H1 (cell line): ENCODE data around the gene RNF114. TPM values are rescaled to one million over a fixed set of nuclear protein-coding genes. Genes with fewer than 3 reads are reported as not detected.

Experiments used
- CTCF ChIA-PET: fragments of 300-600 bp; sonication (Branson Sonifier 250); formaldehyde crosslinking; loops from one replicate; lab custom pipeline; 2021; ENCODE audit not compliant: partially characterized antibody; lab: Charles Lee
- POLR2A ChIA-PET: fragments of 300-600 bp; sonication (Branson Sonifier 250); formaldehyde crosslinking; loops from one replicate; lab custom pipeline; 2021; ENCODE audit warnings: inconsistent platforms; ENCODE audit not compliant: partially characterized antibody; lab: Charles Lee
- DNase-seq, 2 experiments: peaks; one replicate each; pipeline versions ENCODE4 v3.0.0 to v3.0.0-alpha.2; 2010 to 2022; ENCODE audit warnings: low spot score in 2 of 2, low read depth in 1 of 2, mixed read lengths in 1 of 2
- FAIRE-seq: peaks from 2 replicates; lab custom pipeline; 2011; peaks lifted over from hg19 to GRCh38; lab: Jason Lieb, UNC
- H2AFZ ChIP-seq: 2 replicates; pipeline ENCODE4 v1.8.1; 2012; ENCODE audit warnings: low read length, inconsistent platforms
- H2AK5ac ChIP-seq: 2 replicates; pipeline ENCODE4 v1.6.1; 2013; ENCODE audit warnings: low read depth, low read length
- H2BK120ac ChIP-seq: replicated peaks from 2 replicates; pipeline ENCODE3; 2013; ENCODE audit warnings: low read depth, low read length, inconsistent platforms
- H2BK12ac ChIP-seq: 2 replicates; pipeline ENCODE4 v1.6.1; 2013; ENCODE audit warnings: low read depth, low read length
- H2BK15ac ChIP-seq: 2 replicates; pipeline ENCODE4 v1.6.1; 2013; ENCODE audit warnings: low read length
- H2BK20ac ChIP-seq: 2 replicates; pipeline ENCODE4 v1.6.1; 2013; ENCODE audit warnings: low read length
- H2BK5ac ChIP-seq: 2 replicates; pipeline ENCODE4 v1.6.1; 2013; ENCODE audit warnings: low read depth, low read length
- H3K14ac ChIP-seq: 2 replicates; pipeline ENCODE4 v1.6.1; 2013; ENCODE audit warnings: inconsistent platforms; ENCODE audit not compliant: insufficient read length
- H3K18ac ChIP-seq: 2 replicates; pipeline ENCODE4 v1.6.1; 2013; ENCODE audit warnings: low read length; ENCODE audit errors: extremely low read depth
- H3K23ac ChIP-seq: 2 replicates; pipeline ENCODE4 v1.6.1; 2013; ENCODE audit warnings: inconsistent platforms; ENCODE audit not compliant: insufficient read length
- H3K23me2 ChIP-seq: 2 replicates; pipeline ENCODE4 v1.6.1; 2013; ENCODE audit warnings: low read depth, low read length
- H3K27ac ChIP-seq: 2 replicates; pipeline ENCODE4 v1.6.1; 2011; ENCODE audit warnings: low read depth, low read length, inconsistent platforms
- H3K27me3 ChIP-seq, 4 experiments: replicated peaks in 1 of 4; 1 replicate in 1 of 4; 2 replicates in 3 of 4; pipeline versions ENCODE4 v1.6.1 to v1.8.1; 2011 to 2013; ENCODE audit warnings: low read length in 3 of 4, mild to moderate bottlenecking in 3 of 4, inconsistent platforms in 2 of 4, mixed read lengths in 2 of 4, moderate library complexity in 1 of 4; ENCODE audit not compliant: control insufficient read depth in 3 of 4, insufficient read depth in 3 of 4; ENCODE audit errors: extremely low read depth in 1 of 4
- H3K36me3 ChIP-seq, 4 experiments: 2 replicates each; pipeline versions ENCODE4 v1.6.1 to v1.8.1; 2011 to 2013; ENCODE audit warnings: mild to moderate bottlenecking in 4 of 4, low read length in 3 of 4, moderate library complexity in 2 of 4, control low read depth in 1 of 4, inconsistent platforms in 1 of 4; ENCODE audit not compliant: insufficient read depth in 4 of 4, control insufficient read depth in 2 of 4
- H3K4ac ChIP-seq: replicated peaks from 2 replicates; pipeline ENCODE3; 2013; ENCODE audit warnings: low read length, low read depth, mixed read lengths, inconsistent platforms; ENCODE audit not compliant: insufficient read length
- H3K4me1 ChIP-seq, 4 experiments: replicated peaks in 1 of 4; 1 replicate in 1 of 4; 2 replicates in 3 of 4; pipeline versions ENCODE4 v1.6.1 to v1.8.1; 2011 to 2013; ENCODE audit warnings: low read length in 3 of 4, inconsistent platforms in 2 of 4, mixed read lengths in 1 of 4; ENCODE audit not compliant: insufficient read depth in 4 of 4, control insufficient read depth in 3 of 4
- H3K4me2 ChIP-seq, 2 experiments: 2 replicates each; pipeline versions ENCODE4 v1.6.1 to v1.8.1; 2011 to 2013; ENCODE audit warnings: low read depth in 2 of 2, low read length in 2 of 2, control low read depth in 1 of 2, inconsistent platforms in 1 of 2, mild to moderate bottlenecking in 1 of 2; ENCODE audit not compliant: insufficient read depth in 1 of 2
- H3K4me3 ChIP-seq, 4 experiments: fragments of 200-600, 300-600 bp in 1 of 4; sonication (generic), shearing (Covaris generic), sonication (Bioruptor Twin) in 1 of 4; 2 replicates each; pipeline versions ENCODE4 v1.5.1 to v1.8.1; 2011 to 2016; ENCODE audit warnings: low read length in 4 of 4, low read depth in 3 of 4, control low read depth in 2 of 4, inconsistent platforms in 2 of 4, mild to moderate bottlenecking in 2 of 4, mixed read lengths in 1 of 4, moderate library complexity in 1 of 4; ENCODE audit not compliant: insufficient read depth in 2 of 4; ENCODE audit errors: extremely low read depth in 1 of 4
- H3K56ac ChIP-seq: replicated peaks from 2 replicates; pipeline ENCODE3; 2013; ENCODE audit warnings: low read depth, mild to moderate bottlenecking, mixed read lengths, low read length, inconsistent platforms; ENCODE audit not compliant: insufficient read length
- H3K79me1 ChIP-seq: 2 replicates; pipeline ENCODE4 v1.6.1; 2013; ENCODE audit warnings: low read depth, low read length, control low read depth
- H3K79me2 ChIP-seq, 2 experiments: 2 replicates each; pipeline versions ENCODE4 v1.6.1 to v1.8.1; 2012 to 2013; ENCODE audit warnings: low read length in 2 of 2, mild to moderate bottlenecking in 2 of 2, inconsistent platforms in 1 of 2; ENCODE audit not compliant: insufficient read depth in 2 of 2, control insufficient read depth in 1 of 2
- H3K9ac ChIP-seq, 4 experiments: replicated peaks in 1 of 4; 1 replicate in 1 of 4; 2 replicates in 3 of 4; pipeline versions ENCODE4 v1.6.1 to v1.8.1; 2011 to 2013; ENCODE audit warnings: low read depth in 3 of 4, low read length in 3 of 4, control low read depth in 2 of 4, mild to moderate bottlenecking in 2 of 4, moderate library complexity in 2 of 4, inconsistent platforms in 1 of 4; ENCODE audit errors: extremely low read depth in 1 of 4
- H3K9me3 ChIP-seq, 2 experiments: 2 replicates each; pipeline versions ENCODE4 v1.6.1 to v1.8.1; 2012 to 2013; ENCODE audit warnings: mild to moderate bottlenecking in 2 of 2, moderate library complexity in 2 of 2, control low read depth in 1 of 2, inconsistent platforms in 1 of 2, low read depth in 1 of 2, low read length in 1 of 2, mixed read lengths in 1 of 2; ENCODE audit not compliant: insufficient read depth in 2 of 2
- H4K20me1 ChIP-seq, 2 experiments: replicated peaks in 1 of 2; 2 replicates each; pipeline versions ENCODE3 to v1.8.1; 2011 to 2013; ENCODE audit warnings: inconsistent platforms in 2 of 2, low read length in 2 of 2, mild to moderate bottlenecking in 1 of 2; ENCODE audit not compliant: insufficient read depth in 2 of 2, control insufficient read depth in 1 of 2
- H4K5ac ChIP-seq: 2 replicates; pipeline ENCODE4 v1.6.1; 2013; ENCODE audit warnings: low read length, low read depth, mixed read lengths, inconsistent platforms; ENCODE audit not compliant: insufficient read length
- H4K8ac ChIP-seq: 2 replicates; pipeline ENCODE4 v1.8.0; 2013; ENCODE audit warnings: mild to moderate bottlenecking, moderate library complexity, low read length, inconsistent platforms; ENCODE audit not compliant: insufficient read depth; ENCODE audit errors: extremely low read depth
- H4K91ac ChIP-seq: replicated peaks from 2 replicates; pipeline ENCODE3; 2013; ENCODE audit warnings: low read length, mixed read lengths, inconsistent platforms; ENCODE audit not compliant: insufficient read length
- ASH2L ChIP-seq: fragments of 200-600, 300-600 bp; sonication (generic); IDR thresholded peaks from one replicate; pipeline ENCODE4 v1.7.1; 2017; ENCODE audit warnings: low read length
- BCL11A ChIP-seq, 2 experiments: IDR thresholded peaks; one replicate each; pipeline ENCODE4 v1.6.1; 2011; ENCODE audit warnings: low read depth in 2 of 2, low read length in 2 of 2, mild to moderate bottlenecking in 2 of 2
- BRCA1 ChIP-seq: IDR thresholded peaks from 2 replicates; pipeline ENCODE4 v1.6.1; 2012; ENCODE audit warnings: low read depth, low read length, improper control_type of control experiment
- EGR1 ChIP-seq: IDR thresholded peaks from 2 replicates; pipeline ENCODE4 v1.6.1; 2011; ENCODE audit warnings: low read depth, low read length, borderline replicate concordance
- EP300 ChIP-seq, 2 experiments: IDR thresholded peaks; 1 replicate in 1 of 2; 2 replicates in 1 of 2; pipeline ENCODE4 v1.6.1; 2011 to 2012; ENCODE audit warnings: low read depth in 2 of 2, low read length in 2 of 2, mild to moderate bottlenecking in 2 of 2, borderline replicate concordance in 1 of 2, inconsistent platforms in 1 of 2, moderate library complexity in 1 of 2
- GABPA ChIP-seq: IDR thresholded peaks from 2 replicates; pipeline ENCODE4 v1.6.1; 2011; ENCODE audit warnings: mild to moderate bottlenecking, low read length, moderate library complexity, borderline replicate concordance; ENCODE audit not compliant: insufficient read depth
- GTF2F1 ChIP-seq: IDR thresholded peaks from 2 replicates; pipeline ENCODE4 v1.6.1; 2012; ENCODE audit warnings: low read depth, low read length, improper control_type of control experiment, borderline replicate concordance
- HDAC2 ChIP-seq, 2 experiments: fragments of 300-600 bp in 1 of 2; sonication (generic) in 1 of 2; IDR thresholded peaks; 2 replicates each; pipeline ENCODE4 v1.6.1; 2011 to 2012; ENCODE audit warnings: low read depth in 2 of 2, low read length in 2 of 2, mild to moderate bottlenecking in 2 of 2, moderate library complexity in 2 of 2, borderline replicate concordance in 1 of 2, inconsistent platforms in 1 of 2
- HDAC6 ChIP-seq: IDR thresholded peaks from one replicate; pipeline ENCODE4 v1.7.1; 2012; ENCODE audit warnings: low read depth, mild to moderate bottlenecking, inconsistent platforms, low read length, moderate library complexity
- KDM1A ChIP-seq: fragments of 200-600, 300-600 bp; sonication (generic); IDR thresholded peaks from 2 replicates; pipeline ENCODE4 v1.7.1; 2016; ENCODE audit warnings: mild to moderate bottlenecking, low read length, borderline replicate concordance
- KDM5A ChIP-seq: fragments of 200-600 bp; IDR thresholded peaks from 2 replicates; pipeline ENCODE4 v1.7.1; 2012; ENCODE audit warnings: mild to moderate bottlenecking, low read length, inconsistent platforms, mixed read lengths
- SP4 ChIP-seq: IDR thresholded peaks from 2 replicates; pipeline ENCODE4 v1.6.1; 2012; ENCODE audit warnings: low read length, inconsistent platforms
- SRF ChIP-seq: IDR thresholded peaks from 2 replicates; pipeline ENCODE4 v1.6.1; 2011; ENCODE audit warnings: mild to moderate bottlenecking, low read depth, low read length, moderate library complexity
- WGBS, 2 experiments: shearing (Covaris generic) in 1 of 2; methylation state at CpG; one replicate each; pipeline versions ENCODE4 v1.1.6 to v1.1.7; 2013 to 2015; ENCODE audit warnings: low lambda C conversion rate in 2 of 2, mixed read lengths in 2 of 2, inconsistent platforms in 1 of 2, low coverage in 1 of 2, missing lambda C conversion rate in 1 of 2; ENCODE audit not compliant: insufficient replicate concordance in 2 of 2, insufficient coverage in 1 of 2, insufficient read length in 1 of 2; ENCODE audit errors: extremely low coverage in 1 of 2, missing lambda C conversion rate in 1 of 2; 5-methylcytosine and 5-hydroxymethylcytosine counted together
- polyA plus RNA-seq, 7 experiments: library from polyadenylated mRNA; depleted of rRNA in 3 of 7; stranded (reverse) in 5 of 7; unstranded in 2 of 7; fragments of >200 nt in 5 of 7; fragments of 200-250 nt in 2 of 7; gene quantifications; 1 replicate in 5 of 7; 2 replicates in 1 of 7; 4 replicates in 1 of 7; pipeline versions ENCODE4 v1.2.1 to v1.2.3, GENCODE V29; 2011 to 2013; ENCODE audit warnings: missing spikeins in 2 of 7, mixed read lengths in 2 of 7
- total RNA-seq: library from RNA; stranded (reverse); fragmentation: NEBNext Ultra II Directional; extraction: Animal tissue kit (Norgen Biotek cat#: 25700); gene quantifications from 2 replicates; pipeline ENCODE4 v1.2.1, GENCODE V29; 2021
- TF ChIP-seq, protein P1 (sequence below): IDR thresholded peaks from 2 replicates; pipeline ENCODE4 v1.6.1; 2011; ENCODE audit warnings: low read depth, mild to moderate bottlenecking, low read length; ENCODE audit not compliant: insufficient read depth

The RNF114 gene
- total and polyA plus RNA-seq, 2 of the 8 experiments (the other 6 are each of a cell fraction or from before 2014, with no cell fraction given): 81.7 to 89.9 TPM

DNA sequence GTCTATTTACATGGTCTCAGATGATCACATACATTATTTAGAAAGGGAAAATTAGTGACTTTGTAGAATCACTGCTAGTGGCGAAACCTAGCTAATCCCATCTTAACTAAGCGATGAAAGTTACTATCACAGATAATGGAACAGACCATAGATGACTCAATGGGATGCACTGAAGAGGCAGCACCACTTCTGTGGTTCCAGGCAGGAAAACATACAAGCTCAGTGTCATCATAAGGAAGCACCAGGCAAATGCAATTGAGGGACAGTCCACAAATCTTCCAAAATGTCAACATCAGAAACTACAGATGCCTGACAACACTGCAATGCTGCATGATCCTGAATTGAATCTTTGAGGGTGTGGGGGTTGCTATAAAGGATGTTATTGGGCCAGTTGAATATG lies 30.7 kb downstream of the RNF114 start:
- Histone ChIP-seq H4K5ac (no peak overlapping the region), H3K9ac (no peak overlapping the region), H3K27me3 (no peaks in the 10 kb centered on the region), H3K79me1 (no peaks in the 10 kb centered on the region), H3K14ac (no peak overlapping the region), H2BK120ac (no peak overlapping the region), H3K56ac (no peak overlapping the region), H2BK5ac (no peak overlapping the region), H3K4me2 (no peak overlapping the region), H3K23me2 (no peaks in the 10 kb centered on the region), H3K4ac (no peak overlapping the region), H3K18ac (no peak overlapping the region), H2BK15ac (no peak overlapping the region), H3K27ac (no peak overlapping the region), H3K36me3 (no peaks in the 10 kb centered on the region), H4K8ac (no peak overlapping the region), H4K91ac (no peak overlapping the region), H3K23ac (no peak overlapping the region), H3K4me3 (no peak overlapping the region), H2BK12ac (no peak overlapping the region), H2AFZ (no peak overlapping the region), H3K9me3 (no peaks in the 10 kb centered on the region), H2AK5ac (no peak overlapping the region), H3K79me2 (no peaks in the 10 kb centered on the region), H2BK20ac (no peak overlapping the region), H4K20me1 (no peaks in the 10 kb centered on the region), H3K4me1 (peaks cover 0 to 7% (median 2%) of the 10 kb centered on the region in 4 experiments; a peak in 2 of 7 replicates)
- ChIA-PET POLR2A (interaction anchor here (1.5 kb wide), 1 partner anchor 17 kb away, joined by 4 read pairs; no protein-coding TSS in a partner anchor), CTCF (interaction anchor here (0.6 to 3.9 kb wide), 6 partner anchors 12 to 160 kb away, joined by 3 to 22 read pairs (median 8); no protein-coding TSS in a partner anchor)
- 91% methylated on average over 2 of the region's 2 CpGs; no CpG with 5 or more reads in 1 of the 2 experiments for WGBS, 2 experiments
- DNase-seq: no peak
- FAIRE-seq: no peak
- no peak for TF ChIP-seq KDM1A
- TF ChIP-seq GTF2F1: no peak
- TF ChIP-seq HDAC2 (IDR thresholded peaks at IDR 0.05; ENCODE audit: borderline replicate concordance in 1 of 2, low read depth in 2 of 2, low read length in 2 of 2): no peak
- no peak for TF ChIP-seq GABPA
- TF ChIP-seq EGR1: no peak
- TF ChIP-seq BRCA1: no peak
- TF ChIP-seq SRF: no peak
- TF ChIP-seq HDAC6: no peak
- TF ChIP-seq EP300 (IDR thresholded peaks at IDR 0.05; ENCODE audit: borderline replicate concordance in 1 of 2, low read depth in 2 of 2, low read length in 2 of 2): no peak
- no peak for TF ChIP-seq ASH2L
- TF ChIP-seq SP4: no peak
- TF ChIP-seq BCL11A (IDR thresholded peaks at IDR 0.05; ENCODE audit: low read depth in 2 of 2, low read length in 2 of 2): no peak
- TF ChIP-seq KDM5A: no peak
- TF ChIP-seq, protein P1, sequence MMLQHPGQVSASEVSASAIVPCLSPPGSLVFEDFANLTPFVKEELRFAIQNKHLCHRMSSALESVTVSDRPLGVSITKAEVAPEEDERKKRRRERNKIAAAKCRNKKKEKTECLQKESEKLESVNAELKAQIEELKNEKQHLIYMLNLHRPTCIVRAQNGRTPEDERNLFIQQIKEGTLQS: no peak
